ENCODE data around the gene CRYZL1. TPM values are rescaled to one million over a fixed set of nuclear protein-coding genes. Genes with fewer than 3 reads are reported as not detected.
A peak's percentile ranks its signal among the peaks of the same experiment; 100 is the strongest.

The CRYZL1 gene
- total and polyA plus RNA-seq, 2 donors (not counting 1 experiment from before 2014, with no cell fraction given): 30.6 to 60.6 TPM

DNA sequence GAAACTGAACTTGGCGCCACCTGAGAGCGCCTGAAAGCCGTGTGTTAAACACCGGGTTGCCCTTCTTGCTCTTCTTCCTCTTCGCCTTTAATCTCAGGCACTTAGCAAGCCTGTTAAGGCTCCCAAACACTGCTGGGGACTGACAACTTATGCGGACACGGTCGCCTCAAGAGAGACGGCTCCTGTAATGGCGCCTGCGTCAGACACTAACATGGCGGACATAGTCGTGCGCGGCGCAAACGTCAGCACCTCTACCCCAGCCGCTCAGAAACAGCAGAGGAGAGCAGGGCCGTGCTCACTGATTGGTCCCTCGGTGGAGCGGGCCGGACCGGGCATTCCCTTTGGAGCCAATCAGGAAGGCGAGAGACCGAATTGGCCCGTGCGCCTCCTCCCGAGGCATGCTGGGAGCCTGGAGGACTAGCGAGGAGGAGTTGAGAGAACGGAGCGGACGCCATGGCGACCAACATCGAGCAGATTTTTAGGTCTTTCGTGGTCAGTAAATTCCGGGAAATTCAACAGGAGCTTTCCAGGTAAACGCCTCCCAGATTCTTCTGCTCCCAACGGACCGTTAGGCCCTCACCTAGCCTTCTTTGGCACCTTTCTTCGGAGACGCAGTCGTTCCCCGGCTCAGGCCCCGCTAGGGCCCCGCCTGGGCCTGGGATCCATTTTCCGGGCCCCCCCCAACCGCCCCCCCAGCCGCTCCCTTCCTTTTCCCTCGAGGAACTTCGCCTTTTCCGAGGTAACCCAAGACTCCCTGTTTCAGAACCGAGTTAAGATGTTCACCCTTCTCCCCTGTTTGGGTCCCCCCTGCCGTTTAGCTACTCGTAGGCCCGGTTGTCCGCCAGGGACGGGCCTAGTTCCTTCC is 98.7 kb downstream of the CRYZL1 start, which contains the start of gene SON:
Gene SON (plus strand): TSS at position 399 of the 865 bp plus-strand sequence. CDS start 55 bp downstream, at position 454.
- H3K4me2 ChIP-seq (replicated peaks; ENCODE audit: low read depth, low read length, poor library complexity, severe bottlenecking): peak within 1 kb of the TSS; percentile 82
- Mint-ChIP-seq H3K27me3 (no peaks in the 10 kb centered on the region), H3K4me1 (peaks cover 43% of the 10 kb centered on the region), H3K4me3 (peak within 1 kb of the TSS; percentile 97), H3K9me3 (ENCODE audit: insufficient read depth) (no peaks in the 10 kb centered on the region), H3K27ac (peak within 1 kb of the TSS; percentile 99)
- intact Hi-C loops (cut with micrococcal nuclease): loop anchor here (1.0 to 5.0 kb wide), 7 partner anchors 45 to 1074 kb away; partner anchors contain the start of genes CFAP298, DNAJC28, DONSON and RCAN1
- H3K36me3 ChIP-seq (replicated peaks in 1 of 2; ENCODE audit: control extremely low read depth in 1 of 2, control insufficient read depth in 1 of 2, extremely low read depth in 1 of 2, insufficient read depth in 2 of 2, low read length in 1 of 2): peaks cover 2 to 22% of the 10 kb centered on the region in 2 experiments
- ATAC-seq (ENCODE audit: low read depth): peak; percentile 88
- ChIA-PET POLR2A (interaction anchor here (1.0 to 3.3 kb wide), 5 partner anchors 46 to 286 kb away, joined by 3 to 41 read pairs (median 7); partner anchors contain the start of genes DNAJC28, DONSON and TMEM50B), CTCF (interaction anchor here (0.5 to 1.2 kb wide), 3 partner anchors 14 to 138 kb away, joined by 3 to 4 read pairs (median 3); partner anchors contain the start of gene TMEM50B)
- H2AFZ ChIP-seq (ENCODE audit: insufficient read depth, low read depth, low read length, poor library complexity, severe bottlenecking): peak within 1 kb of the TSS; percentile 78
- WGBS (ENCODE audit: insufficient coverage): under 1% methylated on average over 56 of the region's 57 CpGs
- peaks cover 45% of the 10 kb centered on the region for H4K20me1 ChIP-seq (ENCODE audit: control insufficient read depth, insufficient read depth, low read length, poor library complexity, severe bottlenecking)
- H3K27ac ChIP-seq (ENCODE audit: low read length in 2 of 2): peak within 1 kb of the TSS; percentile 96 to 99
- peak within 1 kb of the TSS; percentile 69 to 99 (median 89) for H3K4me3 ChIP-seq (ENCODE audit: control extremely low read depth in 1 of 5, extremely low read depth in 1 of 5, insufficient read depth in 1 of 5, low read depth in 2 of 5, low read length in 4 of 5)
- peaks cover 17 to 31% of the 10 kb centered on the region in 2 donors for H3K4me1 ChIP-seq (ENCODE audit: control insufficient read depth in 2 of 2, insufficient read depth in 2 of 2, low read length in 2 of 2)
- no peaks in the 10 kb centered on the region for H3K27me3 ChIP-seq (replicated peaks in 1 of 4; ENCODE audit: control extremely low read depth in 1 of 4, control insufficient read depth in 3 of 4, insufficient read depth in 4 of 4, low read length in 3 of 4)
- DNase-seq: peak; percentile 98
- no peak for TF ChIP-seq EZH2 (IDR thresholded peaks at IDR 0.05; ENCODE audit: borderline replicate concordance, insufficient read depth, low read depth, low read length, poor library complexity, severe bottlenecking)
- TF ChIP-seq, protein P1, sequence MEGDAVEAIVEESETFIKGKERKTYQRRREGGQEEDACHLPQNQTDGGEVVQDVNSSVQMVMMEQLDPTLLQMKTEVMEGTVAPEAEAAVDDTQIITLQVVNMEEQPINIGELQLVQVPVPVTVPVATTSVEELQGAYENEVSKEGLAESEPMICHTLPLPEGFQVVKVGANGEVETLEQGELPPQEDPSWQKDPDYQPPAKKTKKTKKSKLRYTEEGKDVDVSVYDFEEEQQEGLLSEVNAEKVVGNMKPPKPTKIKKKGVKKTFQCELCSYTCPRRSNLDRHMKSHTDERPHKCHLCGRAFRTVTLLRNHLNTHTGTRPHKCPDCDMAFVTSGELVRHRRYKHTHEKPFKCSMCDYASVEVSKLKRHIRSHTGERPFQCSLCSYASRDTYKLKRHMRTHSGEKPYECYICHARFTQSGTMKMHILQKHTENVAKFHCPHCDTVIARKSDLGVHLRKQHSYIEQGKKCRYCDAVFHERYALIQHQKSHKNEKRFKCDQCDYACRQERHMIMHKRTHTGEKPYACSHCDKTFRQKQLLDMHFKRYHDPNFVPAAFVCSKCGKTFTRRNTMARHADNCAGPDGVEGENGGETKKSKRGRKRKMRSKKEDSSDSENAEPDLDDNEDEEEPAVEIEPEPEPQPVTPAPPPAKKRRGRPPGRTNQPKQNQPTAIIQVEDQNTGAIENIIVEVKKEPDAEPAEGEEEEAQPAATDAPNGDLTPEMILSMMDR (IDR thresholded peaks at IDR 0.05): no peak
- no peaks in the 10 kb centered on the region for H3K9me3 ChIP-seq (ENCODE audit: control extremely low read depth in 1 of 3, control insufficient read depth in 2 of 3, insufficient read depth in 1 of 3, low read length in 2 of 3)
- H3K9ac ChIP-seq (ENCODE audit: low read length): peak within 1 kb of the TSS; percentile 98
- H3K79me2 ChIP-seq (ENCODE audit: control insufficient read depth, insufficient read depth, low read length): peaks cover 88% of the 10 kb centered on the region

Data from B cell (primary cell).